Stimulated activated CD4-positive, alpha-beta T cell treated with anti-CD3 and anti-CD28 coated beads, Interleukin-12 subunit alpha, Interleukin-12 subunit beta, amount 100 ng/mL, for 4 hours (primary cell): ENCODE measurements around the gene VAMP2.
"Not testable (repeated sequence)": the region's sequence is repeated elsewhere in the genome, so short reads cannot be mapped to it uniquely, and the experiment has no call there.

Experiments used
- DNase-seq: peaks from one replicate; pipeline ENCODE4 v3.0.0-alpha.2; 2020

The VAMP2 gene

DNA sequence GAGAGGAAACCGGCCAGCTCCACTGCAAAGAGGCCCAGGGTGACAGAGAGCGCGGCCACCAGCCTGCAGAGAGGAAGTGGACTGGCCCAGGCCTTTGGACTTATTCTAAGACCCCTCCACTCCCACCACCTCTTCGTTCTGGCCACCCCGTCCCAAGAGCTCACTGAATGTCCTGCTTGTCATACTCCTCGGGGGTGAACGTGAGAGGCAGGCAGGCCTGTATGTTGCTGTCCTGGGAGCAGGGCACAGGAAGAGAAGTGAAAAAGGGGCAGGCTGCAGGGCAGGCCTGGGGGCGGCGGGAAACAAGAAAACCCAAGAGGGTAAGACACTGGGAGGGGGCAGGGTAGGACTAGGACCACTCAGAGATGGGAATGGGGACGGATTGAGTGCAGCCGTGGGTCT, 13.0 kb upstream of the VAMP2 start:
- DNase-seq = no peak

GRCh38 chr17:8173871-8174322, 11.1 kb upstream of the VAMP2 start:
- no peak for DNase-seq

GRCh38 chr17:8173056-8173870, 10.5 kb upstream of the VAMP2 start:
- DNase-seq = peak; percentile 66

DNA sequence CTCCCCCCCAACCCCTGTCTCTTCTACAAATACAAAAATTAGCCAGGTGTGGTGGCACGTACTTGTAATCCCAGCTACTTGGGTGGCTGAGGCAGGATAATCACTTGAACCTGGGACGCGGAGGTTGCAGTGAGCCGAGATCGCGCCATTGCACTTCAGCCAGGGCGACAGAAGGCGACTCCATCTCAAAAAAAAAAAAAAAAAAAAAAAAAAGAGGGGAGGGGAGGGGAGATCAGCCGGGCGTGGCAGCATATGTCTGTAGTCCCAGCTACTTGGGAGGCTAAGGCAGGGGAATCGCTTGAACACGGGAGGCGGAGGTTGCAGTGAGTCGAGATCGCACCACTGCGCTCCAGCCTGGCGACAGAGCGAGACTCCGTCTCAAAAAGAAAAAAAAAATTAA, 7.4 kb upstream of the VAMP2 start:
- DNase-seq = not testable (repeated sequence)

- no peak for DNase-seq
Measured at GRCh38 chr17:8167526-8167925, 4.8 kb upstream of the VAMP2 start.

- DNase-seq = no peak
Measured at GRCh38 chr17:8166731-8167130, 4.0 kb upstream of the VAMP2 start.

DNA sequence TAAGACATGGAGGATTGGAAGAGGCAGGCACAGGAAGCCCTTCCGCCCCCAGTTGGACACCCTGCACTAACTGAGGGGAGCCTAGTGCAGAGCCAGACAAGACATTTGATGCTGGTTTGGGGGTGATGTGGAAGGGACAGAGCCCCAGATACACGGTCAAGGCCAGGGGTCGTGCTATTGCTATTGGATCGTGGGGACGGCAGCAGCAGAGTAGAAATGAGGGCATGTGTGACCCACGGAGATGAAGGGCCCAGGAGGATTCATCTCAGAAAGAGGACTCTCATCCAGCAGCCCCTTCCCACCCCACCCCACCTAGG, 2.0 kb upstream of the VAMP2 start:
- DNase-seq = no peak

DNA sequence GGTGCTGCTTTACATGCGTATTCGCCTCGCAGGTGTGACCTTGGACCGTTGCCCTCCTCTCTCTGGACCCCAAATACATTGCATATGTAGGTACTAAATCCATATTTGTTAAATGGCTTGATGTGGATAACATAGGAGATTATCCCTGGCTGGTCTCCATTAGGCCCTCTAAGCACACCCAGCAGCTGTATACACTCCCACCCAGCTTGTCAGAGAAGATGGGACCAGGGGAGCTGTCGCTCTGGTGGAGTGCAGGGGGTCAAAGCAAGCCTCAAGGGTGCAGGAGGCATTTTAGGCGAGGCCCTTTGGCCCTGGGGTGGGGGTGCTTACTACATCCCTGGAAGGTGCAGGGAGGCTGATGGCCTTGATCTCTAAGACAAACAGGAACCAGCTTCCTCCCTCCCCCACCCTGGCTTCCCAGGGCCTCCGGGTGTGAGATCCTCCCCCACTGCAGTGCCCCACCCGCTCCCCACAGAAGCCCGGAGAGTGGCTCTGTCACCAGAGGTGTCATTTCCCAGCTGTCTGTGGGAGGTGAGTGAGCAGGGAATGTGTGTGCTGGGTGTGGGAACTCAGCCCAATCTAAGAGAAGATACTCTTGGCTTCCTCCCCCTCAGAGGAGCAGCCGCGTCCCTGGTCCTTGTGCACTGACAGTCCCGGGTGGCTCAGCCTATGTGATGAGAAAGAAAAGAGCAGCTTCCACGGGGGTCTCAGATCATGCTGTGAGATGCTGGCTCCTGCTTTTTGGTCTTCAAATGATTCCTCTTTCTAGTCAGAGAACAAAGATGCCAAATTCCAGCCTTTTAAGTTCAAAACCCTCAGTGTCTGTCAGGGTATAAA, 1.4 kb upstream of the VAMP2 start:
- DNase-seq = peak; percentile 60

GRCh38 chr17:8162997-8163977, 539 bp upstream of the VAMP2 start:
- DNase-seq = no peak

DNA sequence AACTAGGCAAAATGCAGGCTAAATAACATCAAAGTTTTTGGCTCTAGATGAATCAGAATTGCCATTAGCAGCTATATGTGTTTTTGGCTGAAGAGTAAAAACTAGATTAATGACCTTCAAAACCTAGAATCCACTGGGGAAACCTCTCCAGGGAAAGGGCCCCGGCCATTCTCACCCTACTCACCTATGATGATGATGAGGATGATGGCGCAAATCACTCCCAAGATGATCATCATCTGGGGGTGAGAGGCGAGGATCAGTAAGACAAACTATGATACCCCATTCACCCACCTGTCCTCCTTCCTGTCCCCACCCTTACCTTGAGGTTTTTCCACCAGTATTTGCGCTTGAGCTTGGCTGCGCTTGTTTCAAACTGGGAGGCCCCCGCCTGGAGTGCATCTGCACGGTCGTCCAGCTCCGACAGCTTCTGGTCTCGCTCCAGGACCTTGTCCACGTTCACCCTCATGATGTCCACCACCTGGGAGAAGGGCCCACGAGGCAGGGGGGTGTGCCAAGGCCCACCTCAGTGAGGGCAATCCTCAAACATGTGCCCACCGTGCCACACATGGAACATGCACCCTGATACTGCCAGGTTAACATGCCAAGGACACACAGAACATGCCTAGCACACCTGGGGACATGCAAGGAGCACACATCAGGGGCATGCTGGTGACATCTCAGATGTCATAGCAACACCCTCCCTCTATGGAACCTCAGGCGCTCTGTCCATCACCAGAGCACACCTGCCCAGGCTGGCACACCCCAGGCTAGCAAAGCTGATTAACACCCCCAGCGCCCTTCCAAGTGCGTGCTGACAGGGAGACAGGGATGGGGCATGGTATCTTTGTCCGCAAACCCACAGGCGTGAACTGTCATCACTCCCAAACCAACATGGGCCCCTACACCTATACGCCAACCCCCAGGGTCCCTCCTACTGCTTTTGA, 1.2 kb downstream of the VAMP2 start:
- no peak for DNase-seq

GRCh38 chr17:8160741-8161221, 2.0 kb downstream of the VAMP2 start:
- no peak for DNase-seq

DNA sequence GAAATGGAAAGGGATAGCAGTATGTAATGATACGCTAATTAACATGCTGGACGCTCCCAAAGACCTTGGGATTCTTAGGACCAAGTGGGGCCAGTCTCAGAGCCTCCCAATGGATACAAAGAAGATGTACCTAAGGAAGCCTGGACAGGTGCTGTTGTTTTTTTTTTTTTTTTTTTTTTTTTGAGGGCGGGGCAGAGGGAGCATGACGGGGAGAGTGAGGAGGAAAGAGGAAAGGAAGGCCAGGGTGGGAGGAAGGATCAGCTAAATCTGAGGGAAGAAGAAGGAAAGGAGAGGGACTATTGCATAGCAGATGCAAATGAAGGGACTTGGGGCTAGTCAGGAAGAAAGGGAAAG, 2.5 kb downstream of the VAMP2 start:
- no peak for DNase-seq

DNA sequence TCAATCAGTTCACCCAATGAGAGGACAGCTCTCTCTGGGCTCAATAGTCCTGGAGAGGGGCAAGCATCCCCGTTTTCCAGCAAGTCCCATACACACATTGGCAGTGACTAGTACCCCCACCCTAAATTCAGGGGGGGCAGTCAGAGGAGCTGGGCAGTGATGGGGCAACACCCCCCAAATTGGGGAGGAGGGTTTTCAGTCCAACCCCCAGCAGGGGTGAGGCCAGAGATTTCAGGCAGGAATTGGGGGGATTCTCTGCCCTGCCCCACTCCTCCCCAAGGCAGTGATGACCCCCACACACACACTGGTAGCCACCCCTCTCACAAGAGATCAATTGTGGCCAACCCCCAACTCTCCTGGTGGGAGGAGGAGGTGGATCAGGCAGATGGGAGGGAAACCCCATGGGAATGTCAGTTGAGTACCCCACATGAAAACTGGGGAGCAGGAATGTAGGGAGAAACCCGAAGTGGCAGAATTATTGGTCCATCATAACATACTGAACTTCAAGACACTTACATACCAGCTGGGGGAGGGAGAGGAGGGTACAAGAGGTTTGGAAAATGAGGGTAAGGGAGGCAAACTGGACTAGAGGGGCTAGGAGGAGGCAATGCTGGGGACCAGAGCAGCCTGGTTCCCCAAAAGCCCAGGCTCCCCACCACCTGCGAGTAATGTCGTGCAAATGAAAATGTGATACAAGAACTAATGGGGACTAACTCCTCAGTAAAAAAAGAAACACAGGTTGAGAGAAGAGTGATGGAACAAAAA, 3.1 kb downstream of the VAMP2 start:
- no peak for DNase-seq

DNA sequence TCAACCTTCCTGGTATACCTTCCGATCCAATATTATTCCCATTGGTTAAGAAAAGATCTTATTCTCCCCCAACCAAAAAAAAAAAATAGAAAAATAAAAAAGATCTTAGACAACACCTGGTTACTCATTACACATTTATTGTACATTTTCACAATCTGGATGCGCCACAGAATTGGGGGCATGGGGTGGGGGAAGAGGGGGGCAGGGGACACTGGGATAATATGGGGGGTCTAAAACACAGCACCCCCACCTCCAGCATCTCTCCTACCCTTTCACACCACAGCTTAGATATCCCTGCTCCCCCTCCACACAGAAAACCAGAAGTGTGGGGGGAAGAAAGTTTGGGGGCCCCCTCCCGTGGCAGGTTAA, 3.7 kb downstream of the VAMP2 start:
- DNase-seq = no peak

GRCh38 chr17:8158267-8159031, 4.3 kb downstream of the VAMP2 start:
- peak; percentile 85 for DNase-seq

GRCh38 chr17:8156246-8156992, 6.3 kb downstream of the VAMP2 start:
- DNase-seq = peak; percentile 99

DNA sequence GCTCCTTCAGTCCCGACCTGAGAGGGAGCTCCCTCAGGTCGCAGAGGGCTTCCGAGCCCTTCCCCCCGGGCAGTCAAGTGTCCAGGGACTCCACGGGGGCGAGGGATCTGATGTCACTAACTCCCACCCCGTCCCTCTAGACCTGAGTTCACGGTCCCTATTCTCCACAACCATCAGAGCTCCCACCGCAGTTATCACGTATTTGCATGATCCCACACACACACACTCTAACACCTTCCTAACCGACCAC, 6.8 kb downstream of the VAMP2 start:
- no peak for DNase-seq

DNA sequence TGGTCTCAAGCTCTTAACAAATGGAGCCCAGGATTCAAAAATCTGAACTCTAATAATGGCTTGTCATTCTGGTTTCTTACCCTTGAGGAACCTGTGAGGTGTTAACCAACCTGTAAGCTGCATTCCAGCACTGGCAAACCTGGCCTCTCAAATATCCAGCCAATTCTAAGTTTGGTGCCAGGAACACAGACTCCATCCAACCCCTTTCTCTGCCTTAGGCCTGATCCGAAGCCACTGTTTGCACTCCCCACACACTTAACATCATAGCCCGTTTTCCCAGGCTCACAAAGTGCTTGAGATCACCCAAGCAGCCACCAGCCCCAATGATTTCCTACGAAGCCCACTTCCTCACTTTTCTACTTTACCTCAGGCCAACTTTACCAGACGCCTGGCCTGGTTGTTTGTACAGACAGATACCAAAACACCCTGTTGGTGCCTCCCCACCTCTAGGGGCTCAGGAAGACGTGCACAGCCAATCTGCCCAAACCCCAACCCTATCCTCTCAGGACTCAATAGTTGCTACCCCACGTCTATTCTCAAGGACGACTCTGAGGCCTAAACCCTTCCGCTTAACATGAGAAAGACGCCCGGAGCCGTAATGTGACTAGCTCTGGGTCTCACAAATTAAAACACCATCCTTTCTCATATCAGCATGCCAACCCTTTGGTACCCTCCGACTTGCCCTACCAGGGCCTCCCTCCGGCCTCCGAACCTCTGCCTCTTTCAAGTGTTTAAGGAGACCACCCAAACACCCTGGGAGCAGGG, 7.3 kb downstream of the VAMP2 start:
- no peak for DNase-seq

DNA sequence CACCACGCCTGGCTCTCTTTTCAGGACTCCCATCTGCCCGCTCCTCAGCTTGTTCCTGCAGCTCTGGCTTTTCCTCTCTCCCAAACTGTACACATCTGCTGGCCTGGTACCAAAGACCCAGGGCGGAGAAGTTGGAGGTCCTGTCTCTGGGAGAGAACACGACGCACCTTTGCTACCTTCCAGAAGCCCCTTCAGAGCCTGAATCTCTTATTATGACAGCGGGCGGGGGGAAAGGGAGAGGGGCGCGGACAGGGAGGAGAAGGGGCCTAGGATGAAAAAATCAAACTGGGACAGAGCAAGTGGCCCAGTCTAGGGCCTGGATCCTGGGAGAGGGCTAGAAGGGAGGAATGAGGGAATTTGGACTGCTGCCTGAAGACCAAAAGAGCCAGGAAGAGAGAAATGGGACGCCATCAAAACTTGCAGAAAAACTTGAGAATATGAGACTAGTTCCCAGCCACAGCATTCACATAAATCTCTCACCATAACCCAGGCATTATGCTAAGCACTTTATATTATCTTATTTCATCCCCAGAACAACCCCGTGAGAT, 8.1 kb downstream of the VAMP2 start:
- no peak for DNase-seq
